ENCODE measurements around the gene AHRR.

GRCh38 chr5:332843-333242 lies 11.3 kb downstream of the AHRR start:
- TF ChIP-seq EZH2 (IDR thresholded peaks at IDR 0.05; ENCODE audit: borderline replicate concordance) (no peak), CTCF (IDR thresholded peaks at IDR 0.05; ENCODE audit: poor library complexity) (no peak), EZH2phosphoT487 (IDR thresholded peaks at IDR 0.05; ENCODE audit: low read depth, severe bottlenecking, unreplicated experiment) (no peak)
